ENCODE data around the gene SELENOV. TPM values are rescaled to one million over a fixed set of nuclear protein-coding genes. Genes with fewer than 3 reads are reported as not detected.

Gene SELENOV
- total RNA-seq, 2 donors from 2014 or later: not detected

DNA sequence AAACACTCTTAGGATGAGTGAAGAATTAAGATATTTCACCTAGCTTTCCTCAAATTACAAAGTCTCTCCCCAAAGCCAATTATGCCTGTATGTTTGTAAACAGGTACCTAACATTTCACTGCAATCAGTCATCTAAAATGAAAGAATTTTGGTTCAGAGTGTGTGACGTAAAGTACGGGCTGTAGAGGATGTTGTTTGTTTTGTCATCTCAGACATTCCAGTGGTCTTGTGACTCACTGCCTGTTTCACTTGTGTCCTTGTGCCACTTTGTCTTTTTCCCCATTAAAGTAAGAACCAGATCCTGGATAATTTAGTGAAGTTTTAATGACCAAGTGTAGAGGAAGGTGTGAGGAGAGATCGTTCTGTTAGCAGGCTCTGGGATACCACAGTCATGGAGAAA, 53.7 kb downstream of the SELENOV start:
- 26% methylated on average over 3 of the region's 3 CpGs for WGBS
- Histone ChIP-seq H3K9me3 (no peaks in the 10 kb centered on the region), H3K36me3 (no peaks in the 10 kb centered on the region), H3K27ac (no peak overlapping the region), H3K27me3 (replicated peaks; ENCODE audit: insufficient read depth) (no peaks in the 10 kb centered on the region), H3K4me1 (replicated peaks) (no peaks in the 10 kb centered on the region), H3K4me3 (no peak overlapping the region)
- intact Hi-C loops (cut with DNase I): no loop called here
- TF ChIP-seq, protein P1, sequence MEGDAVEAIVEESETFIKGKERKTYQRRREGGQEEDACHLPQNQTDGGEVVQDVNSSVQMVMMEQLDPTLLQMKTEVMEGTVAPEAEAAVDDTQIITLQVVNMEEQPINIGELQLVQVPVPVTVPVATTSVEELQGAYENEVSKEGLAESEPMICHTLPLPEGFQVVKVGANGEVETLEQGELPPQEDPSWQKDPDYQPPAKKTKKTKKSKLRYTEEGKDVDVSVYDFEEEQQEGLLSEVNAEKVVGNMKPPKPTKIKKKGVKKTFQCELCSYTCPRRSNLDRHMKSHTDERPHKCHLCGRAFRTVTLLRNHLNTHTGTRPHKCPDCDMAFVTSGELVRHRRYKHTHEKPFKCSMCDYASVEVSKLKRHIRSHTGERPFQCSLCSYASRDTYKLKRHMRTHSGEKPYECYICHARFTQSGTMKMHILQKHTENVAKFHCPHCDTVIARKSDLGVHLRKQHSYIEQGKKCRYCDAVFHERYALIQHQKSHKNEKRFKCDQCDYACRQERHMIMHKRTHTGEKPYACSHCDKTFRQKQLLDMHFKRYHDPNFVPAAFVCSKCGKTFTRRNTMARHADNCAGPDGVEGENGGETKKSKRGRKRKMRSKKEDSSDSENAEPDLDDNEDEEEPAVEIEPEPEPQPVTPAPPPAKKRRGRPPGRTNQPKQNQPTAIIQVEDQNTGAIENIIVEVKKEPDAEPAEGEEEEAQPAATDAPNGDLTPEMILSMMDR (IDR thresholded peaks at IDR 0.05): no peak
- TF ChIP-seq POLR2AphosphoS5 (IDR thresholded peaks at IDR 0.05) (no peak), POLR2A (IDR thresholded peaks at IDR 0.05) (no peak)
- DNase-seq (ENCODE audit: low spot score): no peak

Other genes with a start within 250 kb of the SELENOV start
- not detected for gene IFNL2, start 246.7 kb upstream of the SELENOV start, total RNA-seq
- gene IFNL1, start 218.7 kb upstream of the SELENOV start, total RNA-seq: not detected
- gene LRFN1, start 194.3 kb upstream of the SELENOV start, total RNA-seq: 1 to 10 TPM; 4.2 to 5.6 TPM
- 10 to 100 TPM in 1 of 2 donors, 1 to 10 TPM in 1; 1.5 to 10.2 TPM for gene GMFG, start 179.1 kb upstream of the SELENOV start, total RNA-seq
- gene SAMD4B, start 172.7 kb upstream of the SELENOV start, total RNA-seq: 100 to 1,000 TPM; 133 to 227 TPM
- gene PAF1, start 124.0 kb upstream of the SELENOV start, total RNA-seq: 10 to 100 TPM; 47.5 to 63.6 TPM
- 10 to 100 TPM; 50.2 to 56.4 TPM for gene MED29, start 123.8 kb upstream of the SELENOV start, total RNA-seq
- 100 to 1,000 TPM in 1 of 2 donors, 10 to 100 TPM in 1; 96.5 to 170 TPM for gene ZFP36, start 108.3 kb upstream of the SELENOV start, total RNA-seq
- gene PLEKHG2, start 102.5 kb upstream of the SELENOV start, total RNA-seq: 10 to 100 TPM; 14.4 to 21.1 TPM
- gene RPS16, start 79.2 kb upstream of the SELENOV start, total RNA-seq: 1,000 to 10,000 TPM; 1,162 to 1,716 TPM
- gene SUPT5H, start 69.6 kb upstream of the SELENOV start, total RNA-seq: 100 to 1,000 TPM in 1 of 2 donors, 10 to 100 TPM in 1; 79.8 to 246 TPM
- gene TIMM50, start 34.3 kb upstream of the SELENOV start, total RNA-seq: 10 to 100 TPM; 54.1 to 75.5 TPM
- gene DLL3, start 16.2 kb upstream of the SELENOV start, total RNA-seq: 1 to 10 TPM in 1 of 2 donors, not detected in 1; 6.3 TPM
- 1 to 10 TPM; 2.6 to 4.5 TPM for gene EID2B, start 17.7 kb downstream of the SELENOV start, total RNA-seq
- gene EID2, start 25.0 kb downstream of the SELENOV start, total RNA-seq: 10 to 100 TPM; 21.1 to 25.3 TPM
- not detected for gene LGALS13, start 87.4 kb downstream of the SELENOV start, total RNA-seq
- not detected for gene LGALS16, start 140.8 kb downstream of the SELENOV start, total RNA-seq
- not detected for gene LGALS14, start 189.3 kb downstream of the SELENOV start, total RNA-seq
- not detected for gene CLC, start 222.9 kb downstream of the SELENOV start, total RNA-seq